ENCODE data around the gene LENEP.

Gene LENEP

DNA sequence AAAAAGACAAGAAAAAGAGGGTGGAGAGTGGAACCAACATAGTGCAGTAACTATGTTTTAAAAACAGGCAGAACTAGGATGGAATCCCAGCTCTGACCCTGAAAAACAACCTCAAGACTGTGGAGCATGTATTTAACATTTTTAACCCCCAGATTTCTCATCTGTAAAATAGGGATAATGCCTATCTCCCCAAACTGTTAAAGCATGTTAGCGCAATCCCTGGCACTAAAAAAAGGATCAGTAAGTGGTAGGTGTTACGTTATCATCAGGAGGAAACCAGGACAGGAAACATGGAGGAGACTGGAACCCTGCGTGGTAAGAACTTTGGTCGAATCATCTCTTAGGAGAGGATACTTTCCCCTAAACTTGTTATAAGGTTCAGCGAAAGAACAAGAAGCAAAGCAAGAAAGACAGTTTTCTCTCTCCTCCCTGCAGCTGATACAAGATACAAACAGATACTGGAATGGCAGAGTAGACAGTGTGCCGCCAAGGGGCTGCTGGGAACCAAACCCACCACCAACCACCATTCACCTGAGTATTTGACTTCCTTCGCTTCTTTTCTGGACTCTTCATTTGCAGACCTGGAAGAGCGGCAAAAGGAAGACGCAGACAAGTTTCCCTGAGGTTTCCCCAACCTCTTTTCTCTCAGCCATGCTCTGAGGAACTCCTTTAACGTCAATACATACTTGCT lies 32.8 kb upstream of the LENEP start:
- peak; percentile 22 for DNase-seq (ENCODE audit: low read depth)
- peak overlapping the region; percentile 86 for H3K4me3 ChIP-seq (ENCODE audit: low read depth, low read length)
- TF ChIP-seq, protein P1, sequence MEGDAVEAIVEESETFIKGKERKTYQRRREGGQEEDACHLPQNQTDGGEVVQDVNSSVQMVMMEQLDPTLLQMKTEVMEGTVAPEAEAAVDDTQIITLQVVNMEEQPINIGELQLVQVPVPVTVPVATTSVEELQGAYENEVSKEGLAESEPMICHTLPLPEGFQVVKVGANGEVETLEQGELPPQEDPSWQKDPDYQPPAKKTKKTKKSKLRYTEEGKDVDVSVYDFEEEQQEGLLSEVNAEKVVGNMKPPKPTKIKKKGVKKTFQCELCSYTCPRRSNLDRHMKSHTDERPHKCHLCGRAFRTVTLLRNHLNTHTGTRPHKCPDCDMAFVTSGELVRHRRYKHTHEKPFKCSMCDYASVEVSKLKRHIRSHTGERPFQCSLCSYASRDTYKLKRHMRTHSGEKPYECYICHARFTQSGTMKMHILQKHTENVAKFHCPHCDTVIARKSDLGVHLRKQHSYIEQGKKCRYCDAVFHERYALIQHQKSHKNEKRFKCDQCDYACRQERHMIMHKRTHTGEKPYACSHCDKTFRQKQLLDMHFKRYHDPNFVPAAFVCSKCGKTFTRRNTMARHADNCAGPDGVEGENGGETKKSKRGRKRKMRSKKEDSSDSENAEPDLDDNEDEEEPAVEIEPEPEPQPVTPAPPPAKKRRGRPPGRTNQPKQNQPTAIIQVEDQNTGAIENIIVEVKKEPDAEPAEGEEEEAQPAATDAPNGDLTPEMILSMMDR (conservative IDR thresholded peaks at IDR 0.05; ENCODE audit: low read depth, low read length), result no peak

DNA sequence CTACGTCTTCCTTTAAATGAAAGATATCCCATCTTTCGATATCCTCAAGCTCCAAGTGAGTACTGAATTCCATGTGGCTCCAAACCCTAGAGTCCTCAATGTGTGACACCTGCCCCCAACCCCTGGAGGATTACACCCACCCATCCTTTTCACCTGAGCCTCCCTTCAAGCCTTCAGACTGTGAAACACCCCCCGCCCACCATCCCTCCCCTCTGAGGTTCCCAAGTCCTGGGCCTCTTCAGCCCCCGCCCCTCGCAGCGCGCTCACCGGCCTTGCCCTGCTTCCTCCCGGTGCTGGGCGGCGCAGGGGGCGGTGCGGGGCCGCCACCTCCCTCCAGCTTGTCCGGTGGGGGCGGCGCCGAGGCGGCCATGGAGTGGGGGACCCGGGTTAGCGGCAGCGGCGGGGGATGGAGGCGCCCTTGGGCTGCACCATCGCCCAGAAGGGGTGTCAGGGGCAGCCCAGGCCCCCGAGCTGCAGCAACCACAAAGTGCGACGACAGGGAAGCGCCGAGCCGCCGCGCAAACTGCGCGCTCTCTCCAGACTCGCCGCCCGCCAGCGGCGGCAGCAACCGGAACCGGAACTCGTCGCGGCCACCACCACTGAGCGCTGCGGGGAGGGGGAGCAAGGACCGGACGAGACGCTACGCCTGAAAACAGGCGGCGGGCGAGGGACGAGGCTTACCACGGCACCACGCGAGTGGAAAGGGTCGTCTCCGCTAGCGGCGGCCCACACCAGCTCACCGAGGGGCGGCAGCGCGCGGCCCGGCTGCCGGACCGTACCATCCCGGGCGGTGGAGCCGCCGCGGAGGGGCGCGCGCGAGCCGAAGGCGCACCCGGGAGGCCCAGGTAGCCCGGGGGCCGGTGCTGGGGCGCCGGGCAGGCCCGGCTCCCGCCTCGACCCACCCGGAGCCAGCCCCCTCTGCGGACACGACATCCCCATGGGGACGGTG lies 31.9 kb upstream of the LENEP start, which contains the start of gene PYGO2:
PYGO2 (minus strand) TSS at position 576 of the 949 bp plus-strand sequence; CDS start at position 370, 206 bp downstream.
- TF ChIP-seq, protein P1 (conservative IDR thresholded peaks at IDR 0.05; ENCODE audit: low read depth, low read length), result no peak
- peak; percentile 78 for DNase-seq (ENCODE audit: low read depth)
- peak within 1 kb of the TSS; percentile 86 for H3K4me3 ChIP-seq (ENCODE audit: low read depth, low read length)

DNA sequence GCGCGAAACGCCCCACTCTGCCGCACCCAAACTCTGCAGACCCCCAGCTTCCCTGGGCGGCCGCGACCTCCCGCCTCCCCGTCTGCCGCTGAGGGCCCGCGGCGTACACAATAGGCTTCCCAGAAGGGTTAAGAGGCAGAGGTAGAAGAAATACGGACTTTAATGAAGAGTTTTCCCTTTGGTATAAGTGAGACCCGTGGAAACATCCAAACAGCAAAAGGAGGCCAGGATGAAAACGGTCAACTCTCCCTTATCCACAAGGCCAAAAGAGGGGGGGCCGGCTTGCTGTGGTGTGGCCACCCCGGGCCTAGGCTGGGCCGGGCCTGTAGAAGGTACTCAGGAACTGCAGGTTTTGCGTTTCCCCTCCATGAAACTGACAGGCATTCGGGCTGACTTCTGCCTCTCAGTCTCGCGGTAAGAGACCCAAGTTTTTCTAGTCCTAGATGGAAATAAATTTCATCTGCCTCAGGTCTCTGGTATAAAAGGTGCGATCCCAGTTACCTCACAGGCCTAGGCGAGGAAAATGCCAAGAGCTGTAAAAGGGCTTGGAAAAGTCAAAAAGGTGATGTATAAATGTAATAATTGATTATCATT lies 31.1 kb upstream of the LENEP start:
- H3K4me3 ChIP-seq (ENCODE audit: low read depth, low read length), result peak overlapping the region; percentile 86
- TF ChIP-seq, protein P1 (conservative IDR thresholded peaks at IDR 0.05; ENCODE audit: low read depth, low read length), result no peak
- DNase-seq (ENCODE audit: low read depth), result peak; percentile 38

DNA sequence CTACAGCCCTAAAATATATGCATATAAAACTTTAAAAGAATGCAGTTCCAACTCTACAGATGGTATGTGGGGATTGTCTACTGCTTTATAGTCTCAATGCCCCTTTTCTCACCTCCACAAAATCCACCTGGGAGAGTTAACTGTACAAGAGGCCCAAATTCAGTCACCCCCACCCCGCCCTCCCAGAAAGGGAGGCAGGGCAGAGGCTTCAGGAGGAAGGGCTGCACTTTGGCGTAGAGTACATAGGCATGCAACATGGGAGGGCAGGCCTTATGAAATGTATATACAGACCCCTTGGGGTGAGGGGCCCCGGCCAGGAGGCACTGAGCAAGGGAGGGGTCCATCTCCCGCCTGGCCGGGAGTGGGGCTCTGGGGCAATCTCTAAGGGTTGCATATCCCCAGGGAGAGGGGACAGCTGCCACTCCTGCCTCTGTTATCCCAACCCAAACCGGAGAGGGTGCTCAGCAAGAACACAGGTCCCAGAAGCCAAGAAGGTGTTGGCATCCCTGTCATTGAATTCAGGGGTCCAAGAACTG lies 30.5 kb upstream of the LENEP start:
- H3K4me3 ChIP-seq (ENCODE audit: low read depth, low read length), result peak overlapping the region; percentile 5
- no peak for DNase-seq (ENCODE audit: low read depth)
- TF ChIP-seq, protein P1 (conservative IDR thresholded peaks at IDR 0.05; ENCODE audit: low read depth, low read length), result no peak

DNA sequence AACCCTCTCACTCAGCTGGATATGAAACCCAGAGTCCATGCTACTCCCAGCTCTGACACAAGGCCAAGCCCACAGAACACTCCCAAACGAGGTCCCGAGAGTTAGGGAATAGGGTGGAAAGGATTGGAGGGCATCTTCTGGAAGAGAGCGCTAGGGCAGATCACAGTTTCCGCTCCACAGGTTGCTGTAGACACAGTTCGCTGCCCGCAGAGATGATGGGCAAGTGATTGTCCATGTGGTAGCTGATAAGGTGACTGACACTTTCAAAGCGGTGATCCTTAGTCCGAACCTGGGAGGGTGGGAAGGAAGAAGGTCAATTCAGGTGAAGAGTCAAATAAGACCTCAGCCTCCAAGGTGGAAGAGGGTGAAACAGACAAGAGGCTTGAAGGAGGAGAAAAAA lies 29.7 kb upstream of the LENEP start:
- TF ChIP-seq, protein P1 (conservative IDR thresholded peaks at IDR 0.05; ENCODE audit: low read depth, low read length), result no peak
- no peak for DNase-seq (ENCODE audit: low read depth)
- no peak overlapping the region for H3K4me3 ChIP-seq (ENCODE audit: low read depth, low read length)

DNA sequence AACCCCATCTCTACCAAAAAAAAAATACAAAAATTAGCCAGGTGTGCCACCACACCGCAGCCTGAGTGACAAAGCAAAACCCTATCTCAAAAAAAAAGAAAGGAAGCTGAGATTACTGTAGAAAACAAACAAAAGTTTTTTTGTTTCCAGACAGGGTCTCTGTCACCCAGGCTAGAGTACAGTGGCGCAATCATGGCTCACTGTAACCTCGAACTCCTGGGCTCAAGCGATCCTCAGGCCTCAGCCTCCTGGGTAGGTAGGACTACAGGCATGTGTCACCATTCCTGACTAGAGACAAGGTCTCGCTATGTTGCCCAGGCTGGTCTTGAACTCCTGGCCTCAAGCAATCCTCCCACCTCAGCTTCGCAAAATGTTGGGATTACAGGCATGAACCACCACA lies 29.0 kb upstream of the LENEP start:
- no peak for DNase-seq (ENCODE audit: low read depth)
- H3K4me3 ChIP-seq (ENCODE audit: low read depth, low read length), result no peak overlapping the region
- TF ChIP-seq, protein P1 (conservative IDR thresholded peaks at IDR 0.05; ENCODE audit: low read depth, low read length), result no peak

Data from choroid plexus epithelial cell (primary cell).